ENCODE measurements around the gene KIF5C. TPM values are rescaled to one million over a fixed set of nuclear protein-coding genes. Genes with fewer than 3 reads are reported as not detected.
"Not testable (repeated sequence)": the region's sequence is repeated elsewhere in the genome, so short reads cannot be mapped to it uniquely, and the experiment has no call there.

KIF5C gene
- total and polyA plus RNA-seq, 2 experiments from 2014 or later: 45.0 to 49.1 TPM

DNA sequence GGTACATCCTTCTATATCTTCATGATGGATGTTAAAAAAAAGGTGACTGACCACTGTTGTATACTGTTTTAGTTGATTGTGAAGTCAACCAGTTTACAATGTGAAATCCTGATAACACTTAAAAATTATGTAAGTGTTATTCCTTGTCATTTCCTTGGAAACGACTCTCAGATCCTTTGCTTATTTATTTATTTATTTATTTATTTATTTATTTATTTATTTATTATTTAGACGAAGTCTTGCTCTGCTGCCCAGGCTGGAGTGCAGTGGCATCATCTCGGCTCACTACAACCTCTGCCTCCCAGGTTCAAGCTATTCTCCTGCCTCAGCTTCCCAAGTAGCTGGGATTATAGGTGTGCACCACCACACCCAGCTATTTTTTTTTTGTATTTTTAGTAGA lies 105.5 kb downstream of the KIF5C start:
- H3K4me1 Mint-ChIP-seq: peaks cover 27% of the 10 kb centered on the region
- not testable (repeated sequence) for H3K4me3 ChIP-seq; H3K9me3 Mint-ChIP-seq; H3K4me2 ChIP-seq; H3K4me1 ChIP-seq (ENCODE audit: insufficient read depth); H3K9me2 ChIP-seq (ENCODE audit: insufficient read depth); H3K79me2 ChIP-seq (replicated peaks; ENCODE audit: insufficient read depth); H3F3A ChIP-seq (replicated peaks; ENCODE audit: low read depth); H3K27me3 ChIP-seq (ENCODE audit: insufficient read depth); H3K27ac Mint-ChIP-seq; H2AFZ ChIP-seq; DNase-seq (ENCODE audit: low spot score); ATAC-seq; H3K36me3 ChIP-seq (ENCODE audit: insufficient read depth); H3K4me3 Mint-ChIP-seq; H3K27ac ChIP-seq (ENCODE audit: low read depth); H3K27me3 Mint-ChIP-seq (ENCODE audit: insufficient read depth, low read depth, poor library complexity); H4K20me1 ChIP-seq (replicated peaks; ENCODE audit: insufficient read depth)
- H3K36me3 Mint-ChIP-seq (ENCODE audit: low read depth): peaks cover 46% of the 10 kb centered on the region

DNA sequence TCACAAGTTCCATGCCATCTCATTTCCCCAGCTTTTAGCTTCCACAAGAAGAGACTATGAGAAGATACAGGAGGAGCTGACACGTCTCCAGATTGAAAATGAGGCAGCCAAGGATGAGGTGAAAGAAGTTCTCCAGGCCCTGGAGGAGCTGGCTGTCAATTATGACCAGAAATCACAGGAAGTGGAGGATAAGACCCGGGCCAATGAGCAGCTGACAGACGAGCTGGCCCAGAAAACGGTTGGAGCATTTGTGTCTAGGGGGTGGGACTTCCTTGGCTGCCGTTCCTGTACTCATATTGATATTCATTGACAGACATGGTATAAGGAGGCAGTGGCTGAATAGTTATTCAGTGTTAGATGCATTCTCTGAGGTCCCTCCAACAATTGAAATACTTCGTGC lies 106.3 kb downstream of the KIF5C start:
- Histone ChIP-seq H2AFZ (no peak overlapping the region), H4K20me1 (replicated peaks; ENCODE audit: insufficient read depth) (peaks cover 4% of the 10 kb centered on the region; the same call in 1 of the 2 replicates), H3K4me2 (no peak overlapping the region), H3F3A (replicated peaks; ENCODE audit: low read depth) (no peaks in the 10 kb centered on the region), H3K27me3 (ENCODE audit: insufficient read depth) (no peaks in the 10 kb centered on the region), H3K27ac (ENCODE audit: low read depth) (no peak overlapping the region), H3K4me1 (ENCODE audit: insufficient read depth) (peaks cover 6% of the 10 kb centered on the region), H3K36me3 (ENCODE audit: insufficient read depth) (peaks cover 4% of the 10 kb centered on the region; the same call in 1 of the 2 replicates), H3K79me2 (replicated peaks; ENCODE audit: insufficient read depth) (no peaks in the 10 kb centered on the region; the same call in 1 of the 2 replicates), H3K9me2 (ENCODE audit: insufficient read depth) (peaks cover 3% of the 10 kb centered on the region; the same call in 1 of the 2 replicates), H3K4me3 (no peak overlapping the region)
- Mint-ChIP-seq H3K4me3 (no peak overlapping the region), H3K27me3 (ENCODE audit: insufficient read depth, low read depth, poor library complexity) (peaks cover 4% of the 10 kb centered on the region), H3K27ac (no peak overlapping the region; the same call in 1 of the 2 replicates), H3K36me3 (ENCODE audit: low read depth) (peaks cover 41% of the 10 kb centered on the region), H3K4me1 (peaks cover 24% of the 10 kb centered on the region), H3K9me3 (no peaks in the 10 kb centered on the region)
- no peak for TF ChIP-seq NANOG (IDR thresholded peaks at IDR 0.05; ENCODE audit: borderline replicate concordance)
- TF ChIP-seq EZH2phosphoT487 (IDR thresholded peaks at IDR 0.05; ENCODE audit: unreplicated experiment): no peak
- TF ChIP-seq ZNF114 (CRISPR knock-in tag; IDR thresholded peaks at IDR 0.05): no peak
- TF ChIP-seq ZNF462 (CRISPR knock-in tag; IDR thresholded peaks at IDR 0.05): no peak
- DNase-seq (ENCODE audit: low spot score) (no peak), ATAC-seq (no peak)

All from GM23338 (cell line).